Hippocampal formation (tissue), 2 donors: ENCODE data around the gene CDC45.
A peak's percentile ranks its signal among the peaks of the same experiment; 100 is the strongest.

Experiments used
- DNase-seq, 2 donors: peaks; one replicate each; lab custom pipeline; 2025; lab: John Stamatoyannopoulos, UW

CDC45 gene

GRCh38 chr22:19470010-19470409 lies 9.7 kb upstream of the CDC45 start:
- no peak for DNase-seq

DNA sequence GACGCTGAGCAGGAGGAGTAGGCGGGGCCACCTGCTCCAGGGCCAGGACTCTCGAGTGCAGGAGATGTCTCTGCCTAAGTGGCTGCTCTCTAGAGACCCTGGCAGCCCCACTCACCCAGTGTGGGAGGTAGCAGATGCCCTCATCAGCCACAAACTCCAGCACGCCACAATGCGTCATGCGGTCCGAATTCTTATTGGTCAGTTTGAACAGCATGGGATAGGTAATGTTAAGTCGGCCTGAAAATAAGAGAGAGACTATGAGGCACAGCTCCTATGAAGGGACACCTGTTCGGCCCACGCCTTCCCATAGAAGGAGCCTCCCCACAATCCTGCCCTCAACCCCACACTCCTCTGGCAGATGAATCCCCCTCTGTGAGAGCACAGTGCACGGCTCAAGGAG lies 8.1 kb upstream of the CDC45 start:
- no peak for DNase-seq

DNA sequence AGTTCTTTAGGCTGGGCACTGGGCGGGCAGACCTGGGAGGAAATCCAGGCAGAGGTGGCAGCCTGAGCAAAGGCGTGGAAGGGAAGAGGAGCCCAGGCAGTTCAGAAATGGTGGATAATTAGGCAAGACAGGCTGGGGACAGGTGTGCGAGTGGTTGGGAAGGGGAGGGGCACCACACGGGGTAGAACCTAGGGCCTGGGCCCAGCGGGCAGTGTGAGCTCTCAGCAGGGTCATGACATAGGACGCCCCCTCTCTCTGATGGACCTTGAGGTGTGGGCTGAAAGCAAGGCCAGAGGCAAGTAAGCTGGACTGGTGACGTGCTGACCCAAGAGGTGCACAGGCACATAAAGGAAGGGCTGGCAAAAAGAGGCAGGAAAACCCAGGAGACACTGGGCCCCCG lies 7.5 kb upstream of the CDC45 start:
- DNase-seq = no peak

- DNase-seq = no peak
Observed at GRCh38 chr22:19473578-19473977, 6.1 kb upstream of the CDC45 start.

GRCh38 chr22:19476023-19476422 lies 3.7 kb upstream of the CDC45 start:
- no peak for DNase-seq

DNA sequence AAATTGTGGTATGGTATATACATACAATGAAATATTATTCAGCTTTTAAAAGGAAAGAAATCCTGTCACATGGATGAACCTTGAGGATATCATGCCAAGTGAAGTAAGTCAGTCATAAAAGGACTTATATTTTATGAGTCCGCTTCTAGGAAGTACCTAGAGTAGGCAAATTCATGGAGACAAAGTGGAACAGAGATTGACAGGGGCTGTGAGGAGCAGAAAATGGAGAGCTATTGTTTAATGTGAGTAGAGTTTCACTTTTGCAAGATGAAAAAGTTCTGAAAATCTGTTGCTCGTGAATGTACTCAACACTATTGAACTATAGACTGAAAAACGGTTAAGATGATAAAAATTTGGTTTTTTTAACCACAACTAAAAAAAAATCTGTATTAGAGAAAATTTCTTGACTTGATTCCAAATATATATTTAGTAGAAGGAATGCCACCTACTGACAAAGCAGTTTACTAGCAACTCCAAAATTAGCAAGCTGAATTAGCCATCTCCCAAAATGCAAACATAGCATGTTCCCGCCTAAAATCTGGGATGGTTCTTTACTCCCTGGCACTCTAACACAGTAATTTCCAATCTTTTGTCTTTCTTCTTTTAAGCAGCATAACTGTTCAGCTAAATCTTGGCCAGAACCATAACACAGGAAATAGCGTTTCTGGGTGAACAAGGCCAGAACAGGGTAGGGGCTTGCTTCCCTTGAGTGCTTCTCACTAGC lies 2.2 kb upstream of the CDC45 start:
- peak in 1 of 2 donors; percentile 26 for DNase-seq

DNA sequence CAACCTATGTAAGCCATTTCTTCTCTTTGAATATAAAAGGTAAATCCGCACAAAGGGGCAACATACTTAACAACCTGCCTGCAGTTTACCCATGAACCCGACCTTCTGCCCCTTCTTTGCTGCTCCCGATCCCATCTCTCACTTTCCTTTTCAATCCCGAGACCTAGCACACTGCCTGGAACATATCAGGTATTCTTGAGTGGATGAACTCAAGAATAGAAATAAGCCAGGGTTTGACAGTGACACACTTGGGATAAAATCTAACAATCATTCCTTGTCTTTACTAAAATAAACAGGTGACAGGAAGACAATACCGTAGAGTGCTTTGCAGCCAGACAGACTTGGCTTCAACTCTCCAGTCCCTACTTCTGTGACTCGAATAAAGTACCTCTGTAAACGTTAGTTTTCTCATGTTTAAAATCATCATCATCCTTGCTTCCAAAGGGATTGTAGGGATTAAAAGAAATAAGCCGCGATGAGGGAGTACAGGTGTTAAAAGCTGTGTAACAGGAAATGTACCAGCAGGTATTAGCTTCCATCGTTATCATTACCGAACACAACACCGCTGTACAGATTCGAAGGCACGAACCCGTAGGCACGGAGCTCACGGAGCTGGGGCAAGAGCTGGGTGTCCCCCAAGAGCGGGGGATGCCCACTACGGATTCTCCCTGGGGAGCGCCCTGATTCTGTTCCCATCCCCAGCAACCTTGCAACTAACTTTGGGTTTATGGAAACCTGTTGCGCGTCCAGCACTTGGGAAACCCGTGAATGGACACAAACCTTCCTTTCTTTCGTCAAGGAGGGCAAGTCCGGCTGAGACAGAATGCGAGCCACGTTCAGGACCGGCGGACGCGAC lies 1.4 kb upstream of the CDC45 start:
- DNase-seq = no peak

DNA sequence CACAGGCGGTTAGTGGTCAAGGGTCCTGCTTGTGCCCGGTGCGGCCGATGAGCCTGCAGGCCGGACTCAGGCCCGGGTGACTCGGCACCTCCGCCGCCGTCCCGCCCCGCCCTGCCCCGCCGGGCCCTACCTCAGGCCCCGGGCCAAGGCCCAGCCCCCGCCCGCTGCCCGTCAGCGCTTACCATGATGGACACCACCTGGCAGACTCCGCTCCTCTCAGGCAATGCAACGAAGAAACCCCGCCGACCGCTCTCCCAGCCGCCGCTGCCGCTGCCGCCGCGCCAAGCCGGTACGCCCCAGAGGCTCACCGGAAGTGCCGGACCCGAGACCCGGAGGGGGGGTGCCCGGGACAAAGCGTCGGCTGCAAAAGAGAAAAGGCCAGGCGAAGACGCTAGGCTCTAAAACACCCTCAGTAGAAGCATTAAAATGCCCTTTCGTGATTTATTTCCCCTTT lies 792 bp upstream of the CDC45 start, which contains the start of gene UFD1:
TSS of gene UFD1 (minus strand) at position 293 of the 454 bp plus-strand sequence. CDS start at position 185, 108 bp downstream.
- DNase-seq = peak; percentile 79 to 88

GRCh38 chr22:19480173-19480568 lies 451 bp downstream of the CDC45 start:
- no peak for DNase-seq

DNA sequence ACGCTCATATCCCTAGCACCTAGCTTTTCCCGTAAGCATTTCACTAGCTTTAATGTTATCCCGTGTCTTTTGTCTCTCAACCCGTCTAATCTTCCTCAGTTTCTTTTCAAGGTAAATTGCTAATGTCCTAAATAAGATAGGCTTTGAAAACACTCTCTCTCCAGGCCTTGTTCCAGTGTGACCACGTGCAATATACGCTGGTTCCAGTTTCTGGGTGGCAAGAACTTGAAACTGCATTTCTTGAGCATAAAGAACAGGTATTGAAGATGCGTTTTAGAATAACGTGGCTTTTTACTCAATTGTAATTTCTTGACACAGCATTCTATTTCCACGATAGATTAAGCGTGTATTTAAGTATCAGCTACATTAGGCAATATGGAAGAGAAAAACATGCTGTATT lies 1.1 kb downstream of the CDC45 start:
- DNase-seq = no peak

DNA sequence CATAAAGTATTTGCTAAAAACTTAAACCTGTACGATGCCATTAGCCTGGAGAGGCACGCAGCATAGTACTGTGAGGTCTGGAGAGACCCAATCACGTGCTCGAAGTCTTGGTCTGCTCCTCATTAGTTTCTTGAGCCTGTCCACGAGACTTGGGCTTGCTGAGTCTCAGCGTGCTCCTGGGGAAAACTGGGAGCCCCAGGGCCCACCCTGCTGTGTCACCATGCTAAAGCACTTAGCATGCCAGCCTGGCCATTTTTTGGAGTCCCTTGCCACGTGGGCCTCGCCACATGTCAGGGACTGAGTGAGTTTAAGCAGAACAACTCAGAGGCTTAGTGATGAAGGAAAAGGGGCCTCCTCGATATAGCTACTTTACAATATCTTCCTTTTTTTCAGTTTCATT lies 2.6 kb downstream of the CDC45 start:
- DNase-seq = no peak

DNA sequence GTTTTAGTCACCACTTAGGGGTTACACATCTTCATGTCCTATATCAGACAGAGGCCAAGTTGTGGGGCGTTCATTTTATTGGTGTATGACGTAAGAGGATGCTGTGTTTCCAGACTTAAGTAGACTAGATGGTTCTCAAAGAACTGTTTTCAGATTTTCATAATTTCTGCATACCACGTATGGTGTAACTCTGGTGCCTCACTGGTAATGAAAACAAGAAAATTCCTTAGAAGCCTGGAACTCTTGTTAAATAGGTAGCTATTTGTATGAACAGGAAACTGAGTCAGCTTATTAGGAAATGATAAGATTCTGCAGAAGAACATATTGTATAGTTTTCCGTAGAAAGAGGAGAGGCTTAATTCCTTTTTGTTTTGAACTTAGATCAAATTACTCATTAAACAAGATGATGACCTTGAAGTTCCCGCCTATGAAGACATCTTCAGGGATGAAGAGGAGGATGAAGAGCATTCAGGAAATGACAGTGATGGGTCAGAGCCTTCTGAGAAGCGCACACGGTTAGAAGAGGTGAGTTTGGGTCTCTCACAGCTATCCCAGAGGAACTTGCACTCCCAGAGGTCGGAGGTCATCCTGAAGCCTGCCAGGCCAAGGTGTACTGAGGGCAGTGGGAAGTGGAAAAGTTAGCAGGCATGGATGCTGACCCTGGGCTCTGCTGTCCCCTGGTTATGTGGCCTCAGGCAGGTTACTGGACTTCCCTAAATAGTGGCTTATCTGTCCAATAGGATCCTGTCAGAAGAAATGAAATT lies 3.9 kb downstream of the CDC45 start:
- no peak for DNase-seq

- DNase-seq = no peak
Observed at GRCh38 chr22:19488285-19488684, 8.6 kb downstream of the CDC45 start.

GRCh38 chr22:19488884-19489843 lies 9.4 kb downstream of the CDC45 start:
- peak in 1 of 2 donors; percentile 26 for DNase-seq

GRCh38 chr22:19490628-19491230 lies 11.0 kb downstream of the CDC45 start:
- DNase-seq = no peak

DNA sequence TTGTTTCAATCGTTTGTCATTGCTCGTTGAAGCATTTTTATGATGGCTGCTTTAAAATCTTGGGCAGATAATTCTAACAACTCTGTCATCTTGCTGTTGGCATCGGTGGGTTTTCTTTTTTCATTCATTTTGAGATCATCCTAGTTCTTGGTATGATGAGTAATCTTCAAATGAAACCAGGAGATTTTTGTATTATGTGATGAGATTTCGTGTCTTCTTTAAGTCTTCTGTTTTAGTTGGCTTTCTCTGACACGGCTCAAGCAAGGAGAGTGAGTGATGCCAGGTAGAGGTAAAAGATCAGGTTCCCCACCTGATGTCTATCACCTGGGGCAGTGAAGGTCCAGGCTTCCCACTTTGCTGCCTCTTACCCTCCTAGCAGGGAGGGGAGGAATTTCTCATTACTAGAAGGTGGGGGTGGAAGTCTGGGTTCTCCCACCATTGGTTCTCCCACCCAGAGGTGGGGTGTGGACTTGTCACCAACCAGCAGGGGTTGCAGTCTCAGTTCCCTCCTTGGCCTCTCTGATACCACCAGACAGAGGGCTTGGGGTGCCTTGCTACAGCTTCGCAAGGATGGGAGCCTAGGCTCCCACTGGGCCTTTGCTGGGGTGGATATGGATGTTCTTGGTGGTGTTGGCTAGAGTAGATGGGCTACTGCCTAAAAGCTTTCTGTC lies 12.9 kb downstream of the CDC45 start:
- DNase-seq = no peak

GRCh38 chr22:19494001-19494560 lies 14.4 kb downstream of the CDC45 start:
- no peak for DNase-seq

GRCh38 chr22:19494676-19495173 lies 15.0 kb downstream of the CDC45 start:
- DNase-seq = no peak

- no peak for DNase-seq
Observed at GRCh38 chr22:19495562-19496323, 16.0 kb downstream of the CDC45 start.
